ENCODE measurements around the gene CNOT6.
"Not testable (repeated sequence)": the region's sequence is repeated elsewhere in the genome, so short reads cannot be mapped to it uniquely, and the experiment has no call there.

GRCh38 chr5:180475969-180476524, 18.1 kb upstream of the CNOT6 start:
- TF ChIP-seq CTCF, POLR2A (IDR thresholded peaks at IDR 0.05): not testable (repeated sequence)

Measured in testis (tissue), 2 donors.